Ovary (tissue), 9 donors: ENCODE measurements around the gene HSPA1L. TPM values are rescaled to one million over a fixed set of nuclear protein-coding genes. Genes with fewer than 3 reads are reported as not detected.
A peak's percentile ranks its signal among the peaks of the same experiment; 100 is the strongest.

Experiments used
- DNase-seq, 5 donors: peaks; one replicate each; pipeline ENCODE4 v3.0.0-alpha.2; 2019 to 2020
- H3K27ac ChIP-seq, 2 donors: fragments of 200-600 bp; one replicate each; pipeline versions ENCODE4 v1.5.1 to v1.8.0; 2019 to 2022
- H3K27me3 ChIP-seq: fragments of 200-600 bp; one replicate; pipeline ENCODE4 v1.8.0; 2022
- H3K36me3 ChIP-seq: fragments of 200-600 bp; sonication (generic); one replicate; pipeline ENCODE4 v1.5.1; 2019
- H3K4me1 ChIP-seq: one replicate; pipeline ENCODE4 v1.8.1; 2013; ENCODE audit warnings: mild to moderate bottlenecking, moderate library complexity; ENCODE audit not compliant: insufficient read depth
- H3K4me3 ChIP-seq: fragments of 200-600 bp; sonication (generic); one replicate; pipeline ENCODE4 v1.5.1; 2017
- H3K9me3 ChIP-seq, 2 donors: fragments of 200-600 bp in 1 of 2; sonication (generic) in 1 of 2; one replicate each; pipeline versions ENCODE4 v1.5.1 to v1.8.1; 2013 to 2019; ENCODE audit warnings: mild to moderate bottlenecking in 1 of 2, moderate library complexity in 1 of 2
- CTCF ChIP-seq, 3 donors: fragments of 450-650 bp in 2 of 3; fragments of 200-600 bp in 1 of 3; IDR thresholded peaks; one replicate each; pipeline versions ENCODE4 v1.5.1 to v1.8.0; 2016 to 2022; ENCODE audit warnings: antibody characterized with exemption in 3 of 3, mild to moderate bottlenecking in 1 of 3
- EP300 ChIP-seq: sonication (generic); formaldehyde crosslinking; IDR thresholded peaks from one replicate; pipeline ENCODE4 v1.6.1; 2017; ENCODE audit warnings: antibody characterized with exemption
- POLR2A ChIP-seq: fragments of 450-650 bp; IDR thresholded peaks from one replicate; pipeline ENCODE4 v1.6.1; 2017; ENCODE audit warnings: antibody characterized with exemption, mild to moderate bottlenecking, moderate library complexity
- WGBS, 3 donors: extraction: QIAGEN DNeasy Blood & Tissue Kit in 1 of 3; methylation state at CpG; one replicate each; pipeline versions ENCODE4 v1.1.5 to v1.1.7; 2013 to 2017; 5-methylcytosine and 5-hydroxymethylcytosine counted together
- intact Hi-C, 4 donors: fragments of 100-400 bp; cut with DNase I; formaldehyde crosslinking; loops; one replicate each; pipeline versions ENCODE4 v1.11.0 to v1.15.1; 2022 to 2023
- polyA plus RNA-seq, 2 donors: library from polyadenylated mRNA; stranded (reverse); fragments of 200-250 nt in 1 of 2; fragments of 350-450 nt in 1 of 2; fragmentation: Illumina TruSeq in 1 of 2; extraction: RNeasy Lipid Tissue Mini Kit (QIAGEN cat#74804) in 1 of 2; gene quantifications; one replicate each; pipeline ENCODE4 v1.2.3, GENCODE V29; 2013 to 2014
- total RNA-seq, 7 donors: library from RNA; depleted of rRNA in 2 of 7; stranded (reverse); fragments of >200 nt in 2 of 7; fragmentation: NEBNext Ultra II Directional in 3 of 7; extraction: Animal tissue kit (Norgen Biotek cat#: 25700) in 3 of 7; gene quantifications; one replicate each; pipeline versions ENCODE4 v1.1.0 to v1.2.4, GENCODE V29; 2016 to 2023
- donor health status: DM: no; HTN: no; CAD: no; lungs with moderate emphysema.
- donor health status: DM: no; HTN: no; CAD: no.
- donor health status: Bipolar disorder and iron deficiency.
- donor health status: DM: yes; HTN: yes; CAD: no.
- donor health status: DM: no; HTN: no; CAD: no.
- donor health status: DM: yes; HTN: yes; CAD: no.

HSPA1L gene
- total and polyA plus RNA-seq, 9 donors: 1.3 to 6.1 (median 3.9) TPM

- peak overlapping the region; percentile 97 for H3K4me3 ChIP-seq
Measured at GRCh38 chr6:31836047-31836473, 21.0 kb upstream of the HSPA1L start.

GRCh38 chr6:31834367-31835250 is 19.5 kb upstream of the HSPA1L start:
- Histone ChIP-seq H3K36me3 (no peaks in the 10 kb centered on the region), H3K27ac (peak overlapping the region; percentile 91 to 93), H3K27me3 (no peaks in the 10 kb centered on the region), H3K4me1 (peaks cover 7% of the 10 kb centered on the region), H3K9me3 (no peaks in the 10 kb centered on the region), H3K4me3 (peak overlapping the region; percentile 97)
- WGBS, 3 donors: 0 to 1% (median 0%) methylated on average over 58 to 59 of the region's 59 CpGs
- DNase-seq: peak; percentile 88 to 93 (median 88)
- intact Hi-C loops: loop anchor here (5.0 to 10.0 kb wide), 7 partner anchors 37 to 290 kb away; partner anchors contain the start of genes CLIC1 (in 2 of the 4), LY6G5C (in 2 of the 4), ATP6V1G2 (in 1 of the 4) and CSNK2B (in 1 of the 4)
- TF ChIP-seq EP300 (no peak), POLR2A (peak; percentile 50), CTCF (IDR thresholded peaks at IDR 0.05) (peak in 2 of 3 donors; percentile 13 to 16)

More at GRCh38 chr6:31836047-31836473, 21.0 kb upstream of the HSPA1L start:
- Histone ChIP-seq H3K9me3 (no peaks in the 10 kb centered on the region), H3K4me1 (peaks cover 4% of the 10 kb centered on the region), H3K27me3 (no peaks in the 10 kb centered on the region), H3K36me3 (no peaks in the 10 kb centered on the region), H3K27ac (peak overlapping the region; percentile 49 to 93)
- whole genome bisulfite sequencing, 3 donors: 4 to 20% (median 10%) methylated on average over 14 of the region's 14 CpGs
- intact Hi-C loops: loop anchor here in 2 of 4 donors (10.0 kb wide), 2 partner anchors 101 to 291 kb away; partner anchors contain the start of genes ATP6V1G2 (in 1 of the 2), CLIC1 (in 1 of the 2), DDX39B (in 1 of the 2) and NFKBIL1 (in 1 of the 2)
- DNase-seq: peak in 1 of 5 donors; percentile 27
- no peak for TF ChIP-seq EP300
- no peak for TF ChIP-seq POLR2A
- TF ChIP-seq CTCF (IDR thresholded peaks at IDR 0.05): no peak

- DNase-seq: peak in 2 of 5 donors; percentile 6 to 30
- Histone ChIP-seq H3K4me3 (no peak overlapping the region), H3K4me1 (peaks cover 7% of the 10 kb centered on the region), H3K36me3 (no peaks in the 10 kb centered on the region), H3K27me3 (no peaks in the 10 kb centered on the region), H3K9me3 (no peaks in the 10 kb centered on the region), H3K27ac (no peak overlapping the region)
- intact Hi-C loops: loop anchor here (2.0 to 10.0 kb wide), 8 partner anchors 34 to 287 kb away; partner anchors contain the start of genes CLIC1 (in 2 of the 4), LY6G5C (in 2 of the 4), ATP6V1G2 (in 1 of the 4) and CSNK2B (in 1 of the 4)
- TF ChIP-seq EP300 (no peak), POLR2A (no peak), CTCF (IDR thresholded peaks at IDR 0.05) (no peak)
- WGBS, 3 donors: 79 to 83% (median 81%) methylated on average over 15 of the region's 15 CpGs
Measured at GRCh38 chr6:31831350-31832215, 16.5 kb upstream of the HSPA1L start.
